22Rv1 (cell line): Measurements from ENCODE around the gene ITGBL1.

ENCODE experiments used
- ZFX ChIP-seq: fragments of 450-650 bp; IDR thresholded peaks from 2 replicates; pipeline ENCODE4 v1.6.1; 2017; ENCODE audit warnings: antibody characterized with exemption, borderline replicate concordance
- TF ChIP-seq, protein P1 (sequence below): fragments of 450-650 bp; IDR thresholded peaks from 2 replicates; pipeline ENCODE4 v1.5.1; 2017; ENCODE audit warnings: mild to moderate bottlenecking

DNA sequence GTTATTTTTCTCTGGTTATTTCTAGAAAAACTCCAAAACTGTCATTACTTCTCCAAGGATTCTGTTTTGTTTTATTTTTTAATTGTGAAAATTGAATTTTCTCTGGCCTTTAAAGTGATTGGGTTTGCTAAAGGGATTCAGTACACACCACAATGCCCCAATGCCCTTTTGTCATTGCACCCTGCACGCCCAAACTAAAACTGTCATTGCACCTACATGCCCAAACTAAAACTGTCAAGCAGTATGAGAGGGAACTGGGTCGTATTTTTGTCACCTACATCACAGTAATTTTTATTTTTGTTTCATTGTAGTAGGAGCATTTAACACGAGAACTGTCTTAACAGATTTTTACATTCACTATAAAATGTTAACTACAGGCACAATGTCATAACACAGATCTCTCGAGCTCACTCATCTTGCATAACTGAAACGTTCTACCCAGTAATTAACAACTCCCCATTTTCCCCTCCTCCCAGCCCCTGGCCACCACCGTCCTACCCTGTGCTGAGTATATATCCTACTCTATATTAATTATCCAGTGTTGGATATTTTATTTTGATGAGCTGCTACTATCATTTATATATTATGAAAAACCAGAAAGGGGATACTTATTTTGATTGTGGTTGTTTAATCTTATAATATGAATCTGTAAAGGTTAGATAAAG is 43.4 kb upstream of the ITGBL1 start:
- TF ChIP-seq, protein P1, sequence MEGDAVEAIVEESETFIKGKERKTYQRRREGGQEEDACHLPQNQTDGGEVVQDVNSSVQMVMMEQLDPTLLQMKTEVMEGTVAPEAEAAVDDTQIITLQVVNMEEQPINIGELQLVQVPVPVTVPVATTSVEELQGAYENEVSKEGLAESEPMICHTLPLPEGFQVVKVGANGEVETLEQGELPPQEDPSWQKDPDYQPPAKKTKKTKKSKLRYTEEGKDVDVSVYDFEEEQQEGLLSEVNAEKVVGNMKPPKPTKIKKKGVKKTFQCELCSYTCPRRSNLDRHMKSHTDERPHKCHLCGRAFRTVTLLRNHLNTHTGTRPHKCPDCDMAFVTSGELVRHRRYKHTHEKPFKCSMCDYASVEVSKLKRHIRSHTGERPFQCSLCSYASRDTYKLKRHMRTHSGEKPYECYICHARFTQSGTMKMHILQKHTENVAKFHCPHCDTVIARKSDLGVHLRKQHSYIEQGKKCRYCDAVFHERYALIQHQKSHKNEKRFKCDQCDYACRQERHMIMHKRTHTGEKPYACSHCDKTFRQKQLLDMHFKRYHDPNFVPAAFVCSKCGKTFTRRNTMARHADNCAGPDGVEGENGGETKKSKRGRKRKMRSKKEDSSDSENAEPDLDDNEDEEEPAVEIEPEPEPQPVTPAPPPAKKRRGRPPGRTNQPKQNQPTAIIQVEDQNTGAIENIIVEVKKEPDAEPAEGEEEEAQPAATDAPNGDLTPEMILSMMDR, result no peak
- TF ChIP-seq ZFX, result no peak
